ENCODE data around the gene KIF9. TPM values are rescaled to one million over a fixed set of nuclear protein-coding genes. Genes with fewer than 3 reads are reported as not detected.

The KIF9 gene
- polyA plus RNA-seq, 1 donor from 2014 or later, result 15.6 TPM

DNA sequence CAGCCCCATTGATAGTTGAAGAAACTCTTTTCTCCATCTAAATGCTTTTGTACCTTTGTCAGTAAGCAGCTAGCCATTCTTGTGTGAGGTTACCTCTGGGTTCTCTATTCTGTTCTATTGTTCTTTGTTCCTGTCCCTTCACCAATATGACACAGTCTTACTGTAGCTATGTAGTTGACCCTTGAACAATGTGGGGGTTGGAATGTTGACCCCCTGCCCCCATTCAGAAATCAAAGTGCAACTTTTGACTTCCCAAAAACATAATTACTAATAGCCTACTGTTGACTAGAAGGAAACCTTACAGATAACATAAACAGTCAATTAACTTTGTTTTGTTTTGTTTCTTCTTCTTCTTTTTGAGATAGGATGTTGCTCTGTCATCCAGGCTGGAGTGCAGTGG, 18.9 kb upstream of the KIF9 start:
- H4K20me1 ChIP-seq (ENCODE audit: insufficient read depth), result no peaks in the 10 kb centered on the region
- no peaks in the 10 kb centered on the region for H3K27me3 ChIP-seq (ENCODE audit: insufficient read depth, low read depth, low read length)

GRCh38 chr3:47299381-47300318, 17.1 kb upstream of the KIF9 start:
- Histone ChIP-seq H3K4me2 (ENCODE audit: low read length) (no peak overlapping the region), H3K9me2 (ENCODE audit: insufficient read depth, low read length) (no peaks in the 10 kb centered on the region), H3F3A (ENCODE audit: insufficient read depth, low read length, poor library complexity, severe bottlenecking) (no peaks in the 10 kb centered on the region), H3K27me3 (ENCODE audit: insufficient read depth, low read depth, low read length) (no peaks in the 10 kb centered on the region), H3K9ac (ENCODE audit: low read length) (no peak overlapping the region), H2AFZ (ENCODE audit: low read depth, low read length) (no peak overlapping the region), H3K27ac (ENCODE audit: low read length) (no peak overlapping the region), H3K36me3 (ENCODE audit: insufficient read depth, low read length) (peaks cover 17% of the 10 kb centered on the region), H3K4me3 (ENCODE audit: low read length) (no peak overlapping the region), H4K20me1 (ENCODE audit: insufficient read depth) (no peaks in the 10 kb centered on the region), H3K9me3 (ENCODE audit: low read length) (no peaks in the 10 kb centered on the region), H3K79me2 (replicated peaks; ENCODE audit: insufficient read depth, low read length) (peaks cover 17% of the 10 kb centered on the region)
- TF ChIP-seq EP300 (conservative IDR thresholded peaks at IDR 0.05; ENCODE audit: poor library complexity, severe bottlenecking) (no peak), MXI1 (conservative IDR thresholded peaks at IDR 0.05; ENCODE audit: poor library complexity, severe bottlenecking) (no peak), SMC3 (conservative IDR thresholded peaks at IDR 0.05; ENCODE audit: poor library complexity) (no peak), TAF1 (IDR thresholded peaks at IDR 0.05; ENCODE audit: low read depth) (no peak), POLR2AphosphoS5 (IDR thresholded peaks at IDR 0.05) (no peak), RAD21 (conservative IDR thresholded peaks at IDR 0.05) (no peak), EZH2 (IDR thresholded peaks at IDR 0.05; ENCODE audit: borderline replicate concordance, insufficient read depth, low read length, poor library complexity, severe bottlenecking) (no peak)
- TF ChIP-seq, protein P1, sequence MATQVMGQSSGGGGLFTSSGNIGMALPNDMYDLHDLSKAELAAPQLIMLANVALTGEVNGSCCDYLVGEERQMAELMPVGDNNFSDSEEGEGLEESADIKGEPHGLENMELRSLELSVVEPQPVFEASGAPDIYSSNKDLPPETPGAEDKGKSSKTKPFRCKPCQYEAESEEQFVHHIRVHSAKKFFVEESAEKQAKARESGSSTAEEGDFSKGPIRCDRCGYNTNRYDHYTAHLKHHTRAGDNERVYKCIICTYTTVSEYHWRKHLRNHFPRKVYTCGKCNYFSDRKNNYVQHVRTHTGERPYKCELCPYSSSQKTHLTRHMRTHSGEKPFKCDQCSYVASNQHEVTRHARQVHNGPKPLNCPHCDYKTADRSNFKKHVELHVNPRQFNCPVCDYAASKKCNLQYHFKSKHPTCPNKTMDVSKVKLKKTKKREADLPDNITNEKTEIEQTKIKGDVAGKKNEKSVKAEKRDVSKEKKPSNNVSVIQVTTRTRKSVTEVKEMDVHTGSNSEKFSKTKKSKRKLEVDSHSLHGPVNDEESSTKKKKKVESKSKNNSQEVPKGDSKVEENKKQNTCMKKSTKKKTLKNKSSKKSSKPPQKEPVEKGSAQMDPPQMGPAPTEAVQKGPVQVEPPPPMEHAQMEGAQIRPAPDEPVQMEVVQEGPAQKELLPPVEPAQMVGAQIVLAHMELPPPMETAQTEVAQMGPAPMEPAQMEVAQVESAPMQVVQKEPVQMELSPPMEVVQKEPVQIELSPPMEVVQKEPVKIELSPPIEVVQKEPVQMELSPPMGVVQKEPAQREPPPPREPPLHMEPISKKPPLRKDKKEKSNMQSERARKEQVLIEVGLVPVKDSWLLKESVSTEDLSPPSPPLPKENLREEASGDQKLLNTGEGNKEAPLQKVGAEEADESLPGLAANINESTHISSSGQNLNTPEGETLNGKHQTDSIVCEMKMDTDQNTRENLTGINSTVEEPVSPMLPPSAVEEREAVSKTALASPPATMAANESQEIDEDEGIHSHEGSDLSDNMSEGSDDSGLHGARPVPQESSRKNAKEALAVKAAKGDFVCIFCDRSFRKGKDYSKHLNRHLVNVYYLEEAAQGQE (IDR thresholded peaks at IDR 0.05; ENCODE audit: borderline replicate concordance), result no peak
- TF ChIP-seq, protein P2, sequence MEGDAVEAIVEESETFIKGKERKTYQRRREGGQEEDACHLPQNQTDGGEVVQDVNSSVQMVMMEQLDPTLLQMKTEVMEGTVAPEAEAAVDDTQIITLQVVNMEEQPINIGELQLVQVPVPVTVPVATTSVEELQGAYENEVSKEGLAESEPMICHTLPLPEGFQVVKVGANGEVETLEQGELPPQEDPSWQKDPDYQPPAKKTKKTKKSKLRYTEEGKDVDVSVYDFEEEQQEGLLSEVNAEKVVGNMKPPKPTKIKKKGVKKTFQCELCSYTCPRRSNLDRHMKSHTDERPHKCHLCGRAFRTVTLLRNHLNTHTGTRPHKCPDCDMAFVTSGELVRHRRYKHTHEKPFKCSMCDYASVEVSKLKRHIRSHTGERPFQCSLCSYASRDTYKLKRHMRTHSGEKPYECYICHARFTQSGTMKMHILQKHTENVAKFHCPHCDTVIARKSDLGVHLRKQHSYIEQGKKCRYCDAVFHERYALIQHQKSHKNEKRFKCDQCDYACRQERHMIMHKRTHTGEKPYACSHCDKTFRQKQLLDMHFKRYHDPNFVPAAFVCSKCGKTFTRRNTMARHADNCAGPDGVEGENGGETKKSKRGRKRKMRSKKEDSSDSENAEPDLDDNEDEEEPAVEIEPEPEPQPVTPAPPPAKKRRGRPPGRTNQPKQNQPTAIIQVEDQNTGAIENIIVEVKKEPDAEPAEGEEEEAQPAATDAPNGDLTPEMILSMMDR (IDR thresholded peaks at IDR 0.05; ENCODE audit: poor library complexity, severe bottlenecking), result no peak

More for the DNA sequence above, 18.9 kb upstream of the KIF9 start:
- peaks cover 19% of the 10 kb centered on the region for H3K79me2 ChIP-seq (replicated peaks; ENCODE audit: insufficient read depth, low read length)
- TF ChIP-seq MXI1 (conservative IDR thresholded peaks at IDR 0.05; ENCODE audit: poor library complexity, severe bottlenecking) (no peak), TAF1 (IDR thresholded peaks at IDR 0.05; ENCODE audit: low read depth) (no peak), EP300 (conservative IDR thresholded peaks at IDR 0.05; ENCODE audit: poor library complexity, severe bottlenecking) (no peak), POLR2AphosphoS5 (IDR thresholded peaks at IDR 0.05) (no peak), RAD21 (conservative IDR thresholded peaks at IDR 0.05) (no peak), SMC3 (conservative IDR thresholded peaks at IDR 0.05; ENCODE audit: poor library complexity) (no peak), EZH2 (IDR thresholded peaks at IDR 0.05; ENCODE audit: borderline replicate concordance, insufficient read depth, low read length, poor library complexity, severe bottlenecking) (no peak)
- TF ChIP-seq, protein P1 (IDR thresholded peaks at IDR 0.05; ENCODE audit: borderline replicate concordance), result no peak
- H3K36me3 ChIP-seq (ENCODE audit: insufficient read depth, low read length), result peaks cover 13% of the 10 kb centered on the region
- H3K4me3 ChIP-seq (ENCODE audit: low read length), result no peak overlapping the region
- no peak overlapping the region for H3K9ac ChIP-seq (ENCODE audit: low read length)
- no peak overlapping the region for H2AFZ ChIP-seq (ENCODE audit: low read depth, low read length)
- no peaks in the 10 kb centered on the region for H3K9me2 ChIP-seq (ENCODE audit: insufficient read depth, low read length)
- no peaks in the 10 kb centered on the region for H3F3A ChIP-seq (ENCODE audit: insufficient read depth, low read length, poor library complexity, severe bottlenecking)
- no peaks in the 10 kb centered on the region for H3K9me3 ChIP-seq (ENCODE audit: low read length)
- no peak overlapping the region for H3K4me2 ChIP-seq (ENCODE audit: low read length)
- no peak overlapping the region for H3K27ac ChIP-seq (ENCODE audit: low read length)
